ENCODE measurements around the gene DNAJC5. TPM values are rescaled to one million over a fixed set of nuclear protein-coding genes. Genes with fewer than 3 reads are reported as not detected.

The DNAJC5 gene
- polyA plus RNA-seq, 1 donor from 2014 or later, result 5.2 TPM

DNA sequence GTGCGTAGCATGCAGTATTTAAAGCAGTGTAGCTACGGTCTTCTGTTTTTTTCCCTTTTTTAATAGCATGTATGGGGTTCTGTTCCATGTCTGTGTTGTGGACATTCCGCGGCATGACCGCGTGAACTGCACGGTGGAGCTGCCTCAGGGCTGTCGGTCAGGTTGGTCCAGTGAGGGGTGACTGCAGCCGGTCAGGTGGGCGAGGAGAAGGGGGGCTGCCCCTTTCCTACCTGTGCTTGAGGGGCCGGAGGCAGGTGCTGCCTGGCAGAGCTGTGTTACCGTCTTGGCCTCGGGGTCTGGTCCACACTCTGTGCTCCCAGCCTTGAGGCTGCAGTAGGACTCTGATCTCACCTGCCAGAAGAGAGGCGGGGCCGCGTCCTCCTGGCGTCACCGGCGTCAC, 36.8 kb downstream of the DNAJC5 start:
- Mint-ChIP-seq H3K36me3 (peaks cover 3% of the 10 kb centered on the region), H3K4me1 (peaks cover 1 to 4% (median 4%) of the 10 kb centered on the region in 3 donors), H3K9me3 (no peaks in the 10 kb centered on the region), H3K27ac (no peak overlapping the region), H3K4me3 (no peak overlapping the region), H3K27me3 (no peaks in the 10 kb centered on the region)

DNA sequence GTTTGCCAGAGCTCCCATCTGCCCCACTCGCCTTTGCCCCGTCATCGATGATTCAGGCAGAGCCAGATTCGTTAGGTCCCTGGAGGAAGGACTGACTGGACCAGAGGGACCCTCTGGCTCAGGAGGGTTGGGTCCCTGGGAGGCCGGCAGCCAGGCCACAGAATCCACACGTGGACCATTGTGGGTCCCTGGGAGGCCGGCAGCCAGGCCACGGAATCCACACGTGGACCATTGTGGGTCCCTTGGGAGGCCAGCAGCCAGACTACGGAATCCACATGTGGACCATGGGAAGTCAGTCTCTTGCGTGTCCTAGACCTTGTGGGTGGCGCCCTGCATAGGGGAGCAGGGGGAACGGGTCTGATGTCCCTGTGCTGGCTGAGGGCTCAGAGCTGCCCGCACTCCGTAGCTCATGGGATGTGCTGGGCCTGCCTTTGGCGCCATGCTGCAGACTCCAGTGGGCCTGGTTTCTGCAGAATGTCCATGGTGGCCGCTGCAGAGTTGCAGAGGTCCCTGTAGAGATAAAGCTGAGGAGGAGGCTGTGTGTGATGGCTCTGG, 37.8 kb downstream of the DNAJC5 start:
- no peaks in the 10 kb centered on the region for H3K9me3 Mint-ChIP-seq
- H3K27ac Mint-ChIP-seq, result no peak overlapping the region
- peaks cover 3% of the 10 kb centered on the region for H3K36me3 Mint-ChIP-seq
- no peaks in the 10 kb centered on the region for H3K27me3 Mint-ChIP-seq
- no peak overlapping the region for H3K4me3 Mint-ChIP-seq
- H3K4me1 Mint-ChIP-seq, result peaks cover 1 to 4% (median 2%) of the 10 kb centered on the region in 3 donors

DNA sequence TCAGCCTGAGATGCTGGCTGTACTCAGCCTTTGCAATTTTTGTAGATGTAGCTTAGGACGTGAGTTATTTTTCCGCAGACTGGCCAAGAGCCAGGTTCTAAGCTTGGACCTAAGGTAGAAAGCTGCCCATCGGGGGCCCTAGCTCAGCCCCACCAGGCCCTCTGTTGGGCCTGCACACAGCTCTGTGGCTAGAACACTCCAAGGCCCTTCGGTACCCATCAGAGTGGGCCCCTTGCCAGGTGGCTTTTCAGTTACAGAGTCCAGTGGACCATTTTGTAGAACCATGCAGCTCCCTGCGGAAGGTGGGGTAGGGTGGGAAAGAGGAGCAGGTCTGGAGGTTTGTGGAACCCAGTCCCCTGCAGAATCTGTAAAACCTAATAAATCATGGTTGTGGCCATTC, 38.7 kb downstream of the DNAJC5 start:
- Mint-ChIP-seq H3K4me1 (peaks cover 1 to 4% (median 2%) of the 10 kb centered on the region in 3 donors), H3K9me3 (no peaks in the 10 kb centered on the region)

DNA sequence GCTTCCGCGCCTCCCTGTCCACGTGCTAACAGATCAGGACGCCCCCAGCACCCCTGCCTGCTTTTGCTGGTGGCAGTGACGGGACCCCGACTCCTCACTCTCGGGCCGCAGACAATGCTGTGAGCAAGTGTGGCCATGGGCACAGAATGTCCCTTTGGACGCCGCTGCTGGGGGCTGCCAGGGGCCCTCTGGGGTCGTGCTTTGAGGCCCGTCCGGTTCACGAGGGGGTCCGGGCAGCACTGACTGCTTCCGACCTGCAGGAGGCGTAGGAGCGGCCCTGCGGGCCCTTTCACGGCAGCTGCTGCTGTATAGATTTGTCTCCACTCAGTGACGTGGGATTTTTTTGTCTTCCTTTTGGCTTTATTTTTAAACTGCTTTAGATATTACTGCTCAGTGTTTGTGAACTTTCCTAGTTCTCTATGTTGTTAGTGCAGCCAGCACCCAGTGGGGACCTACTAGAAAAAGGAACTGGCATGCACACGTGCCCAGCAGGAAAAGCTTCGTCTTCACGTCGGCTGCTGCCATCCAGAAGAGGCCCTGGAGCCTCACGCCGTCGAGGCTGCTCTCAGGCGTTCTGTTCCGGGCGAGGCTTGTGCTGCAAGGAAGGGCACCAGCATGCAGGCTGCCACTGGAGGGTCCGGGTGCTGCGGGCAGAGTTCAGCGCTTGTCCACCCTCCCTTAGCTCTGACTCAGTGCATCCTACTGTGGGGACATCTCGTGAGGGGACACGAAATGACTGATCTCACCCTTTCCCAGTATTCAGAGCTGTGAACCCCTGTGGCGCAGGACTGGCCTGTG, 39.5 kb downstream of the DNAJC5 start:
- H3K36me3 Mint-ChIP-seq, result peaks cover 3% of the 10 kb centered on the region
- H3K4me3 Mint-ChIP-seq, result no peak overlapping the region
- peak overlapping the region in 2 of 3 donors; percentile 68 to 71 for H3K27ac Mint-ChIP-seq
- H3K27me3 Mint-ChIP-seq, result no peaks in the 10 kb centered on the region
- no peaks in the 10 kb centered on the region for H3K9me3 Mint-ChIP-seq
- peaks cover 1 to 4% (median 2%) of the 10 kb centered on the region in 3 donors for H3K4me1 Mint-ChIP-seq

More for the DNA sequence above, 38.7 kb downstream of the DNAJC5 start:
- Mint-ChIP-seq H3K36me3 (peaks cover 3% of the 10 kb centered on the region), H3K4me3 (no peak overlapping the region), H3K27ac (no peak overlapping the region), H3K27me3 (no peaks in the 10 kb centered on the region)

DNA sequence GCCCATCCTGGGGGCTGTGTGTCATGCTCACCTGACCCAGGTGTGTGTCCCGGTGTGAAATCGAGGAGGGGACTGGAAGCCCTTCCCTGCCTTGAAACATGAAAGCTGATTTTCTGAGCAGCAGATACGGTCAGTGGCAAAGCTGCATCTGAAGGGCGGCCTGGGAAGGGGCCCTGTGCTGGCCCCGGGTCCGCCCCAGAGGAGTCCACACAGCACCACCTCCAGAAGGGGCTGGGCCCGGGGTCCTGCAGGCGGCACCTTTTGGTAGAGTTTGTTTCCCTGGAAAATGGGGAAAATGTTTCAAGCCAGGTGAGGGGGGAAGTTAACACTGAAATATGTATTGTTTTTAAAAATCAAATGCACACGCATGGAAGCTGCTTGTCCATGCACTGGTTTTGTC, 40.5 kb downstream of the DNAJC5 start:
- Mint-ChIP-seq H3K4me1 (peaks cover 1 to 4% (median 2%) of the 10 kb centered on the region in 3 donors), H3K9me3 (no peaks in the 10 kb centered on the region), H3K36me3 (peaks cover 3% of the 10 kb centered on the region), H3K27me3 (no peaks in the 10 kb centered on the region), H3K27ac (no peak overlapping the region), H3K4me3 (no peak overlapping the region)

DNA sequence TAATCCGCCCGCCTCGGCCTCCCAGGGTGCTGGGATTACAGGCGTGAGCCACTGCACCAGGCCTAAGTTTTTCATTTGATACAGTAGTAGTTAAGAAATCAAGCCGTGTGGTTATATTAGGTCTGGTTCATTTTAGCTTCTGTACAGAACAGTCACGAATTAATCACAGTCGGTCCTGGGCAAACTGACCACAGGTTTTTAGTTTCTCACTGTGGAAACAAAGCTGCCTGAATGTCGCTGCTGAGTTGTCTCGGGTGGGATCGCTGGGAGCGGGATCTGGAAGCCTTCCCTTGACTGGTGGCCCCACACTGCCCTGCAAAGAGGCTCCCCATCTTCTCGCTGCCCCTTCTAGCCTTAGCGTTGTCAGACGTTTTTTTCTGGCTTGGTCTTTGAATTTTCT, 42.7 kb downstream of the DNAJC5 start:
- peaks cover 3% of the 10 kb centered on the region for H3K36me3 Mint-ChIP-seq
- peak overlapping the region in 1 of 3 donors; percentile 81 for H3K27ac Mint-ChIP-seq
- H3K27me3 Mint-ChIP-seq, result no peaks in the 10 kb centered on the region

DNA sequence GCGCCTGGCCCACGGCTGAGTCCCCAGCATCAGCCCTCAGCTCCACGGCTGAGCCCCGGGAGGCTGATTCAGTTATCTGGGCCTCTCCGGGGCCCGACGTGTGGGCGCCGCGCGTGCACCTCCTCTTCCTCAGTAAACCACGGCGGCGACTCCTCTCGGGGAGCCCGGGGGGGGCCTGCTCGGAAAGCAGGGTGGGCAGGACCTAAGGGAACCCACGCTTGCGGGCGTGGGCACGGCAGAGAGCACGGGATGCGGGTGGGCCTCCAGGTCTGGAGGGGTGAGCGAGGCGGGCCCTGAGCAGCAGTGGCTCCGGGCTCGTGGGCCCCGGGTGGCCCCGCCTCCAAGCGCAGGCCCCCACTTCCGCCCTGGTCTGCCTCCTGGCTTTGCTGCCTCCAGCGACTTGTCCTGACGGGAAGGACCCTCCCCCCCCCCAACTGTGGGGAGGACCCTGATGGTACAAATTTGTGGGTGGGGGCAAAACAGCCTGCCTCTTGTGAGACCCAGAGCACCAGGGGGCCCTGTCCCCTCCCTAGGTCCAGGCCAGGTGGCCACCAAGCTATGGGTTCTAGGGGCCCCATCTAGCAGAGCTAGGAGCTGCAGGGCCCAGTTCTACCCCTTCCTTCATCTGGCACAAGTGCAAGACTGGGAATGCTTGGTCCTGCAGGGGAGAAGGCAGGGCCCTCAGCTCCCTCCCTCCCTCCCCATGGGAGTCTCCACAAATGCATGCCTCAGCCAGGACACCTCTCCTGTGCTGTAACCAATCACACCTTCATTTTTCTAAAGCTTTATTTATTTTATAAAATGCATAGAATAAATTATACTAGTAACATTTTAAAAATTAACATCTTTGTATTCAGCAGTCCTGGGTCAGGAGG, 44.4 kb downstream of the DNAJC5 start:
- no peaks in the 10 kb centered on the region for H3K9me3 Mint-ChIP-seq
- H3K27me3 Mint-ChIP-seq, result no peaks in the 10 kb centered on the region
- H3K27ac Mint-ChIP-seq, result no peak overlapping the region
- H3K36me3 Mint-ChIP-seq, result peaks cover 3% of the 10 kb centered on the region
- H3K4me1 Mint-ChIP-seq, result peaks cover 4 to 7% (median 4%) of the 10 kb centered on the region in 3 donors
- H3K4me3 Mint-ChIP-seq, result no peak overlapping the region

More for the DNA sequence above, 42.7 kb downstream of the DNAJC5 start:
- H3K9me3 Mint-ChIP-seq, result no peaks in the 10 kb centered on the region
- peaks cover 4 to 7% (median 4%) of the 10 kb centered on the region in 3 donors for H3K4me1 Mint-ChIP-seq
- no peak overlapping the region for H3K4me3 Mint-ChIP-seq

GRCh38 chr20:63940071-63940471, 45.1 kb downstream of the DNAJC5 start:
- Mint-ChIP-seq H3K4me3 (no peak overlapping the region), H3K27me3 (no peaks in the 10 kb centered on the region), H3K4me1 (peaks cover 0 to 6% (median 4%) of the 10 kb centered on the region in 3 donors), H3K27ac (peak overlapping the region in 1 of 3 donors; percentile 48), H3K9me3 (no peaks in the 10 kb centered on the region), H3K36me3 (peaks cover 3% of the 10 kb centered on the region)

DNA sequence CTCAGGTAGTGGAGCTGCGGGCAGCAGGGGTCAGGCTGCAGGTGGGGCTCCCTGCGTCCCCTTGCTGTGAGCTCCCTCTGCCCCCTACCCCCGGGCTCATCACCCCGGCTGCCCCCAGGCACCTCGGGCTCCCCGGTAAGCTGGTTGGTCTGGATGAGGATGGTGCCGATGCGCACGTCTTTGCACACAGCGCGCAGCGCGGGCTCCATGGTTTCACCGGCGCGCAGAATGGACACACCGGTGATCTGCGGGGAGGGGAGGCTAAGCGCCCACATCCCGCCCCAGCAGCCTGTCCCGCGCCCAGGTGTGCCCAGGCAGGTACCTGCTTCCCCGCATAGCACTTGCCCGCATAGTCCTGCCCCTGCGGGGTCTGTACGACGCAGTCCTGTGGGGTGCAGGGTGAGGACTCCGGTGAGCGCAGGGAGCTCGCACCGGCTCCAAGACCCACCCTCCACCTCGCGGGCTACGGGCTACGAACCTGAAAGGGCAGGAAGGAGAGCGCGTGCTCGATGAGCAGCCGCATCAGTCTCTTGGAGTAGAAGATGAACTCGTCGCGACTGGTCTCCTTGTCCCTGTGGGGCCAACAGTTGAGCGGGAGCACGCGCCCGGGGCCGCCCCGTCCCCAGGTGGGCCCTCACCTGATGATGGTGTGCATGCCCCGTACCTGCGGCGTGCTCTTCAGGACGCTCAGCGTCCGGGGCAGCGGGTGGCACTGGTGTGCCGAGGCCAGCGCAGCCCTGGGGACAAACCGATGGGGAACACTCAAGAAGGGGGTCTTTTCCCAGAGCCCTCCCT, 45.7 kb downstream of the DNAJC5 start:
- Mint-ChIP-seq H3K27ac (peak overlapping the region in 1 of 3 donors; percentile 91), H3K9me3 (no peaks in the 10 kb centered on the region), H3K4me3 (peak overlapping the region in 2 of 4 donors; percentile 17 to 22), H3K27me3 (no peaks in the 10 kb centered on the region), H3K4me1 (peaks cover 0 to 6% (median 4%) of the 10 kb centered on the region in 3 donors), H3K36me3 (peaks cover 3% of the 10 kb centered on the region)

DNA sequence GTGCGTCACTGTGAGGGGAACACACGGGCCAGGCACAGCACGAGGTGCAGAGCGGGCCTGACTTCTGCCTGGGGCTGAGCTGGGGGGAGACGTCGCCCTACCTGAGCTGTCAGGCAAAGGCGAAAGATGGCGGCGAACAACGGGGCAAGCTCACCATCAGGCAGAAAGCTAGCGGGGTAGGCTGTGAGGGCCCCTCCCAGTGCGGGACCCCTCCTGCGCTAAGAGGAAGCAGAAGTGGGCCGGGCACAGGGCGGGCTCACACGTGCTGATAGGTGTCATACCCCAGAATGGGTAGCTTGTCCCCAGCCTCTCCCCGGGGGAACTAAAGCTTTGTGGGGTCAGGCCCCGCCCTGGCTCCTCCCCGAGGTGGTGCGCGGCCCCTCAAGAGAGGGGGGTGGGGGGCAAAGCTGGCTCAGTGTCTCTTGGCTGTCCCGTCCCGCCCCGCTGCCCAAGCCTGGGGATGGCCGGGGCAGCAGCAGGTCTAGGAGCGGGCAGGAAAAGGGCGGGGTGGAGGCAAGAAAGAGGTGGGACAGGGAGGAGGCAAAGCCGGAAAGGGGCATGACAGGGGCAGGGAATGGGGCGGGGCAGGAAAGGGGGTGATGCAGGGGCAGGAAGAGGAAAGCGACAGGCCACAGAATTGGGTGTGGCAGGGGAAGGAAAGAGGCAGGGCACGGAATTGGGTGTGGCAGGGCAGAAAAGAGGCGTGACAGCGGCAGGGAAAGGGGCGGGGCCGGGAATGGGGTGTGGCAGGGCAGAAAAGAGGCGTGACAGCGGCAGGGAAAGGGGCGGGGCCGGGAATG, 46.6 kb downstream of the DNAJC5 start:
- H3K9me3 Mint-ChIP-seq, result no peaks in the 10 kb centered on the region
- H3K27me3 Mint-ChIP-seq, result no peaks in the 10 kb centered on the region
- H3K4me1 Mint-ChIP-seq, result peaks cover 0 to 6% (median 3%) of the 10 kb centered on the region in 3 donors
- H3K36me3 Mint-ChIP-seq, result no peaks in the 10 kb centered on the region
- peak overlapping the region in 2 of 3 donors; percentile 31 to 91 for H3K27ac Mint-ChIP-seq
- peak overlapping the region in 3 of 4 donors; percentile 22 to 65 (median 41) for H3K4me3 Mint-ChIP-seq

DNA sequence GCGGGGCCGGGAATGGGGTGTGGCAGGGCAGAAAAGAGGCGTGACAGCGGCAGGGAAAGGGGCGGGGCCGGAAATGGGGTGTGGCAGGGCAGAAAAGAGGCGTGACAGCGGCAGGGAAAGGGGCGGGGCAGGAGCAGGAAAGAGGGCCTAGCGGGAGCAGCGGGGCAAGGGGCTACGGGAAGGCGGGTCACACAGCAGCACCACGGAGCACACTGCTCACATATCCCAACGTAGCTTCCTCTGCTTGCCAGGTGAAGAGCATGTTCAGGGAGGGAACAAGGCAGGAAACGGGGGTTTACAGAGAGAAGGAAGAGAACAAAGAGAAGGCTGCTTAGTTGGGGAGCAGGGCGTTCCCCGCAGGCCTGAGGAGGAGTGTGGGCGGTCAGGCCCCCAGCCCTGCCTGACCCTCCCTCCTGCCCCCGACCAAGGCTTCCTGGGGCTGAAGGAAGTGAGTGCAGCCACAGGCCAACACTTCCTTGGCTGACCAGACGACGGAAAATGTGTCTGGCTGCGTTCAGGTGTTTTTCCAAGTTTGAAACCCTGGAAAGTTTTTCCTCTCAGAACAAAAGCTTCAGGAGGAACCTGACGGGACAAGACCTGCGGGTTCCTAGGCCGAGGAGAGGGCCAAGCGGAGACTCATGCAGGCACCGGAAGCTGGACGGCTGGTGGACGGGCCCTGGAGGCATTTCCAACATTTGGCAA, 47.5 kb downstream of the DNAJC5 start:
- Mint-ChIP-seq H3K36me3 (no peaks in the 10 kb centered on the region), H3K27me3 (no peaks in the 10 kb centered on the region), H3K9me3 (no peaks in the 10 kb centered on the region), H3K27ac (peak overlapping the region in 2 of 3 donors; percentile 47 to 91), H3K4me3 (peak overlapping the region in 1 of 4 donors; percentile 70), H3K4me1 (peaks cover 6 to 12% (median 8%) of the 10 kb centered on the region in 3 donors)

- H3K4me3 Mint-ChIP-seq, result no peak overlapping the region
- no peaks in the 10 kb centered on the region for H3K9me3 Mint-ChIP-seq
- H3K4me1 Mint-ChIP-seq, result peaks cover 12 to 20% (median 15%) of the 10 kb centered on the region in 3 donors
- H3K36me3 Mint-ChIP-seq, result no peaks in the 10 kb centered on the region
- H3K27ac Mint-ChIP-seq, result no peak overlapping the region
- no peaks in the 10 kb centered on the region for H3K27me3 Mint-ChIP-seq
Measured at GRCh38 chr20:63942969-63943807, 48.3 kb downstream of the DNAJC5 start.

DNA sequence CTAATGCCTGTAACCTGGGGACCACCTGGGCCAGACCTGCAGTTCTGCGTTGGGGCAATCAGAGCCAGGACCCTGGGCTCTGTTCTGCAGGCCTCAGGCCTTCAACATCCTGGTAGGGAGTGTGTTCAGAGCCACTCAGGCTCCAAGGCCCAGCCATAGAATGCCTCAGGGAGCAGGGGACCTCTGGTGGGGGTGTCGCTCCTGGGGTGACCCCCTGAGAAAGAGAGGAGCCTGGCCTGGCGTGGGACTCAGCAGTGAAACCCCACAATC, 48.8 kb downstream of the DNAJC5 start:
- Mint-ChIP-seq H3K36me3 (no peaks in the 10 kb centered on the region), H3K27me3 (no peaks in the 10 kb centered on the region), H3K27ac (no peak overlapping the region), H3K4me1 (peaks cover 17 to 24% (median 18%) of the 10 kb centered on the region in 3 donors), H3K4me3 (no peak overlapping the region), H3K9me3 (no peaks in the 10 kb centered on the region)

Data from IgD-negative memory B cell (primary cell).